Smooth muscle cell (in vitro differentiated cells): Measurements from ENCODE around the gene RSRC2. TPM values are rescaled to one million over a fixed set of nuclear protein-coding genes. Genes with fewer than 3 reads are reported as not detected.

Source experiments
- DNase-seq: peaks from one replicate; lab custom pipeline; 2025; ENCODE audit not compliant: unreplicated experiment; lab: John Stamatoyannopoulos, UW
- H2AFZ ChIP-seq: fragments of 200-600 bp; sonication (generic); 2 replicates; pipeline ENCODE4 v1.6.0; 2016; ENCODE audit warnings: antibody characterized with exemption, low read depth, mild to moderate bottlenecking
- H3F3A ChIP-seq: fragments of 200-600 bp; sonication (generic); 2 replicates; pipeline ENCODE4 v1.6.0; 2017; ENCODE audit warnings: antibody characterized with exemption, low read depth
- H3K27ac ChIP-seq: fragments of 200-600 bp; sonication (generic); 2 replicates; pipeline ENCODE4 v1.5.1; 2016; ENCODE audit warnings: low read depth, mild to moderate bottlenecking
- H3K27me3 ChIP-seq: fragments of 200-600 bp; sonication (generic); 2 replicates; pipeline ENCODE4 v1.6.1; 2016; ENCODE audit warnings: low read depth, mild to moderate bottlenecking
- H3K36me3 ChIP-seq: fragments of 200-600 bp; sonication (generic); 2 replicates; pipeline ENCODE4 v1.5.1; 2016; ENCODE audit warnings: low read depth
- H3K4me1 ChIP-seq: fragments of 200-600 bp; sonication (generic); 2 replicates; pipeline ENCODE4 v1.5.1; 2016; ENCODE audit warnings: low read depth
- H3K4me2 ChIP-seq: fragments of 200-600 bp; sonication (generic); 2 replicates; pipeline ENCODE4 v1.6.0; 2016; ENCODE audit warnings: mild to moderate bottlenecking
- H3K4me3 ChIP-seq: fragments of 200-600 bp; sonication (generic); 2 replicates; pipeline ENCODE4 v1.5.1; 2016; ENCODE audit warnings: mild to moderate bottlenecking
- H3K79me2 ChIP-seq: fragments of 200-600 bp; sonication (generic); 2 replicates; pipeline ENCODE4 v1.6.0; 2016; ENCODE audit warnings: low read depth, mild to moderate bottlenecking
- H3K9ac ChIP-seq: fragments of 200-600 bp; sonication (generic); 2 replicates; pipeline ENCODE4 v1.6.0; 2016; ENCODE audit warnings: low read depth
- H3K9me3 ChIP-seq: fragments of 200-600 bp; sonication (generic); replicated peaks from 2 replicates; pipeline ENCODE4 v1.5.1; 2016; ENCODE audit warnings: low read depth
- H4K20me1 ChIP-seq: fragments of 200-600 bp; sonication (generic); 2 replicates; pipeline ENCODE4 v1.6.0; 2016; ENCODE audit warnings: low read depth
- WGBS: methylation state at CpG from one replicate; pipeline ENCODE4 v1.1.7; 2016; ENCODE audit warnings: low lambda C conversion rate; 5-methylcytosine and 5-hydroxymethylcytosine counted together
- polyA plus RNA-seq: library from polyadenylated mRNA; unstranded; fragments of >200 nt; fragmentation: Nextera tagmentation; extraction: Ambion mirVana; gene quantifications from 2 replicates; pipeline ENCODE4 v1.2.1, GENCODE V29; 2016
- total RNA-seq: library from RNA; depleted of rRNA; stranded (reverse); fragments of >200 nt; gene quantifications from 2 replicates; pipeline ENCODE4 v1.2.3, GENCODE V29; 2014
- TF ChIP-seq, protein P1 (sequence below): fragments of 200-600 bp; sonication (generic); IDR thresholded peaks from 2 replicates; pipeline ENCODE4 v1.5.1; 2017; ENCODE audit warnings: borderline replicate concordance, mild to moderate bottlenecking, antibody characterized with exemption; ENCODE audit not compliant: insufficient read depth, poor library complexity, severe bottlenecking

Gene RSRC2
- total and polyA plus RNA-seq, 2 experiments from 2014 or later: 60.9 to 108 TPM

DNA sequence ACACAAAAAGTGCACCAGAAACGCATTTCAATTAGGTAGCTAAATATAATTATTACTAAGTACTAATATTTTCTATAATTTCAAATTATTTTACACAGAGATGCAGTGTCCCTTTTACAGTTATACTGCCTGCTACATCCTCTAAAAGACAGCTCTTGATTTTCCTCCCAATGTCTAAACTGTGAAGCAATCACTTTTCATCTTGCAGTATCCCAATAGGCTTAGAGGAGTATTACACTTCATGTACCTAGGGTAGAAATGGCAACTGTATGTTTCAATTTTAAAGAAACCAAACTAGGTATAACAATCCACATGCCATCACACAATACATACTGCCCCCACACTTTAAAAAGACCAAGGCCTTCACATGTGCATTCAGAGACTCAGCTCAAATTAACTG, 7.3 kb downstream of the RSRC2 start:
- peaks cover 57% of the 10 kb centered on the region for H3K36me3 ChIP-seq
- 97% methylated on average over 1 of the region's 1 CpG for WGBS
- no peak overlapping the region for H3K9ac ChIP-seq
- peak overlapping the region; percentile 74 for H3K27ac ChIP-seq
- no peak overlapping the region for H3K4me2 ChIP-seq
- no peak for DNase-seq
- peaks cover 86% of the 10 kb centered on the region for H3K79me2 ChIP-seq
- H3F3A ChIP-seq: peaks cover 66% of the 10 kb centered on the region
- H3K27me3 ChIP-seq: no peaks in the 10 kb centered on the region
- H4K20me1 ChIP-seq: peaks cover 100% of the 10 kb centered on the region
- H3K4me3 ChIP-seq: no peak overlapping the region
- peaks cover 23% of the 10 kb centered on the region for H3K4me1 ChIP-seq
- no peaks in the 10 kb centered on the region for H3K9me3 ChIP-seq
- TF ChIP-seq, protein P1, sequence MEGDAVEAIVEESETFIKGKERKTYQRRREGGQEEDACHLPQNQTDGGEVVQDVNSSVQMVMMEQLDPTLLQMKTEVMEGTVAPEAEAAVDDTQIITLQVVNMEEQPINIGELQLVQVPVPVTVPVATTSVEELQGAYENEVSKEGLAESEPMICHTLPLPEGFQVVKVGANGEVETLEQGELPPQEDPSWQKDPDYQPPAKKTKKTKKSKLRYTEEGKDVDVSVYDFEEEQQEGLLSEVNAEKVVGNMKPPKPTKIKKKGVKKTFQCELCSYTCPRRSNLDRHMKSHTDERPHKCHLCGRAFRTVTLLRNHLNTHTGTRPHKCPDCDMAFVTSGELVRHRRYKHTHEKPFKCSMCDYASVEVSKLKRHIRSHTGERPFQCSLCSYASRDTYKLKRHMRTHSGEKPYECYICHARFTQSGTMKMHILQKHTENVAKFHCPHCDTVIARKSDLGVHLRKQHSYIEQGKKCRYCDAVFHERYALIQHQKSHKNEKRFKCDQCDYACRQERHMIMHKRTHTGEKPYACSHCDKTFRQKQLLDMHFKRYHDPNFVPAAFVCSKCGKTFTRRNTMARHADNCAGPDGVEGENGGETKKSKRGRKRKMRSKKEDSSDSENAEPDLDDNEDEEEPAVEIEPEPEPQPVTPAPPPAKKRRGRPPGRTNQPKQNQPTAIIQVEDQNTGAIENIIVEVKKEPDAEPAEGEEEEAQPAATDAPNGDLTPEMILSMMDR: no peak
- H2AFZ ChIP-seq: no peak overlapping the region

DNA sequence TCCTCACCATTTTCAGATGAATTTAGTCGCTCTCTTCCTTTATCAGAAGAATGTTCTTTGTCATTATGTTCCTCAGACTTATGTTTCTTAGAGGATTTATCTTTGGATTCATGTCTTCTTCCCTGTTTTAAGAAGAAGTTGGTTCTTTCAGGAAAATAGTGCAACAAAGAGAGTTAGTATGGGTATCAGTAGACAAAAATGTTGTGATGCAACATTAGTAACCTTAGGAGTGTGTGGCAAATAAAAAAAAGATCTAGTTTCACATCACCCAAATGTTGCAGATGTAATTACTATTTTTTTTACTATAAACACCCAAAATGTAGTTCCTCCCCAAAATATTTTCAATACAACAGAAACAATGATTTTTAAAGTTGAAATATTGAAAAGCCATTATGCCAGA, 7.8 kb downstream of the RSRC2 start:
- Histone ChIP-seq H2AFZ (no peak overlapping the region), H3K79me2 (peaks cover 86% of the 10 kb centered on the region), H3K4me1 (peaks cover 18% of the 10 kb centered on the region), H3K4me2 (peak overlapping the region; percentile 6), H3K9ac (no peak overlapping the region), H3K27me3 (no peaks in the 10 kb centered on the region), H3F3A (peaks cover 64% of the 10 kb centered on the region), H3K36me3 (peaks cover 58% of the 10 kb centered on the region), H3K9me3 (no peaks in the 10 kb centered on the region), H3K27ac (peak overlapping the region; percentile 74), H4K20me1 (peaks cover 100% of the 10 kb centered on the region), H3K4me3 (no peak overlapping the region)
- TF ChIP-seq, protein P1: no peak
- WGBS: 85% methylated on average over 1 of the region's 1 CpG
- DNase-seq: no peak

DNA sequence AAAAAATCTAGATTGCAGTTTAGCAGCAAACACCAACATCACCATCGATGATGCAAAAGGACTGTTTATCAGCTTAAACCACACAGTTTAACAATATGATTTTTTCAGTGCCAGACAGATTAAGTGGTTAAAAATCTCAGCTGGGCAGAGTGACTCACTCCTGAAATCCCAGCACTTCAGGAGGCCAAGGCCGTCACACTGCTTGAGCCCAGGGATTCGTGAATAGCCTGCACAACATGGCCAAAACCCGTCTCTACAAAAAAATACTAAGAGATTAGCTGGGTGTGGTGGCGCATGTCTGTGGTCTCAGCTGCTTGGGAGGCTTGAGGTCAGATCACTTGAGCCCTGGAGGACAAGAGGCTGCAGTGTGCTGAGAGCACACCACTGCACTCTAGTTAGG, 8.9 kb downstream of the RSRC2 start:
- Histone ChIP-seq H3K27ac (peak overlapping the region; percentile 74), H3K27me3 (no peaks in the 10 kb centered on the region), H3F3A (peaks cover 61% of the 10 kb centered on the region), H3K79me2 (peaks cover 81% of the 10 kb centered on the region), H4K20me1 (peaks cover 100% of the 10 kb centered on the region), H2AFZ (no peak overlapping the region), H3K4me1 (peaks cover 7% of the 10 kb centered on the region), H3K36me3 (peaks cover 62% of the 10 kb centered on the region), H3K9ac (no peak overlapping the region), H3K4me3 (no peak overlapping the region), H3K4me2 (peak overlapping the region; percentile 44), H3K9me3 (no peaks in the 10 kb centered on the region)
- DNase-seq: peak; percentile 16
- TF ChIP-seq, protein P1: no peak
- 6% methylated on average over 5 of the region's 5 CpGs for WGBS
